Esophagus squamous epithelium (tissue), 5 donors: ENCODE data around the gene GLMP. TPM values are rescaled to one million over a fixed set of nuclear protein-coding genes. Genes with fewer than 3 reads are reported as not detected.

ENCODE experiments used
- DNase-seq: peaks from one replicate; lab custom pipeline; 2025; lab: John Stamatoyannopoulos, UW
- H3K27ac ChIP-seq, 4 donors: fragments of 200-600 bp; sonication (generic); one replicate each; pipeline ENCODE4 v1.5.1; 2016 to 2019; ENCODE audit warnings: mild to moderate bottlenecking in 1 of 4
- H3K27me3 ChIP-seq, 4 donors: fragments of 200-600 bp; sonication (generic); 1 replicate in 3 of 4; 2 replicates in 1 of 4; pipeline versions ENCODE4 v1.5.1 to v1.6.0; 2017 to 2021; ENCODE audit warnings: antibody characterized with exemption in 1 of 4
- H3K36me3 ChIP-seq, 3 donors: fragments of 200-600 bp; sonication (generic); one replicate each; pipeline ENCODE4 v1.5.1; 2016 to 2019
- H3K4me1 ChIP-seq, 3 donors: fragments of 200-600 bp; sonication (generic); one replicate each; pipeline ENCODE4 v1.5.1; 2017 to 2019
- H3K4me3 ChIP-seq, 4 donors: fragments of 200-600 bp; sonication (generic); 1 replicate in 3 of 4; 2 replicates in 1 of 4; pipeline ENCODE4 v1.5.1; 2016 to 2019; ENCODE audit warnings: mild to moderate bottlenecking in 2 of 4, moderate library complexity in 1 of 4
- H3K9me3 ChIP-seq, 3 donors: fragments of 200-600 bp; sonication (generic); one replicate each; pipeline ENCODE4 v1.5.1; 2016 to 2019
- POLR2A ChIP-seq, 4 donors: fragments of 450-650 bp; IDR thresholded peaks; one replicate each; pipeline ENCODE4 v1.6.1; 2017; ENCODE audit warnings: antibody characterized with exemption in 4 of 4, mild to moderate bottlenecking in 4 of 4, moderate library complexity in 3 of 4
- WGBS, 2 donors: methylation state at CpG; one replicate each; pipeline ENCODE4 v1.1.5; 2018; 5-methylcytosine and 5-hydroxymethylcytosine counted together
- intact Hi-C: fragments of 100-400 bp; cut with DNase I; formaldehyde crosslinking; loops from one replicate; pipeline ENCODE4 v1.15.0; 2022
- total RNA-seq, 4 donors: library from RNA; depleted of rRNA; stranded (reverse); fragments of >200 nt; gene quantifications; one replicate each; pipeline ENCODE4 v1.1.0, GENCODE V29; 2016
- TF ChIP-seq, protein P1 (sequence below), 6 experiments: fragments of 450-650 bp in 4 of 6; fragments of 200-600 bp in 2 of 6; sonication (generic) in 2 of 6; IDR thresholded peaks; one replicate each; pipeline ENCODE4 v1.5.1; 2016 to 2019; ENCODE audit warnings: antibody characterized with exemption in 6 of 6, mild to moderate bottlenecking in 4 of 6, moderate library complexity in 4 of 6
- donor health status: DM: yes; HTN: yes; CAD: no.

GLMP gene
- total RNA-seq, 4 donors from 2014 or later: 16.1 to 44.2 (median 27.7) TPM

DNA sequence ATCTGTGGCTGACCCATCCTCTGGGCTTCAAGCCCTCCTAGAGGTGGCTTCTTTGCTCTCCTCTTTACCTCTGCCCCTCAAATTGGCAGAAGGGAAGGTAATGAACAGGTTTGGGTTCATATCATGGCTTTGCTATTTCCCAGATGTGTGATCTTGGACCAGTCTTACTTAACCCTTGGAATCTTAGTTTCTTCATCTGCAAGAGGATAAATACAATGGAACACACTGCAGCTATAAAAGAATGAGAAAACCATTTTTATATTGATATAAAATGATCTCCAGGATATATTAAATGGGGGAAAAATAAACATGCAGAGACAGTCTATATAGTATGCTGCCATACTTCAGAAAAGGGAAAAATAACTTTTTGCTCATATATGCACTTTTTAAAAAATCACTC is 5.6 kb downstream of the GLMP start:
- DNase-seq: no peak
- Histone ChIP-seq H3K36me3 (peaks cover 0 to 86% (median 11%) of the 10 kb centered on the region in 3 donors), H3K4me3 (no peak overlapping the region), H3K27ac (no peak overlapping the region), H3K27me3 (no peaks in the 10 kb centered on the region), H3K9me3 (no peaks in the 10 kb centered on the region), H3K4me1 (peaks cover 14 to 82% (median 28%) of the 10 kb centered on the region in 3 donors)
- no peak for TF ChIP-seq POLR2A (IDR thresholded peaks at IDR 0.05)
- TF ChIP-seq, protein P1, sequence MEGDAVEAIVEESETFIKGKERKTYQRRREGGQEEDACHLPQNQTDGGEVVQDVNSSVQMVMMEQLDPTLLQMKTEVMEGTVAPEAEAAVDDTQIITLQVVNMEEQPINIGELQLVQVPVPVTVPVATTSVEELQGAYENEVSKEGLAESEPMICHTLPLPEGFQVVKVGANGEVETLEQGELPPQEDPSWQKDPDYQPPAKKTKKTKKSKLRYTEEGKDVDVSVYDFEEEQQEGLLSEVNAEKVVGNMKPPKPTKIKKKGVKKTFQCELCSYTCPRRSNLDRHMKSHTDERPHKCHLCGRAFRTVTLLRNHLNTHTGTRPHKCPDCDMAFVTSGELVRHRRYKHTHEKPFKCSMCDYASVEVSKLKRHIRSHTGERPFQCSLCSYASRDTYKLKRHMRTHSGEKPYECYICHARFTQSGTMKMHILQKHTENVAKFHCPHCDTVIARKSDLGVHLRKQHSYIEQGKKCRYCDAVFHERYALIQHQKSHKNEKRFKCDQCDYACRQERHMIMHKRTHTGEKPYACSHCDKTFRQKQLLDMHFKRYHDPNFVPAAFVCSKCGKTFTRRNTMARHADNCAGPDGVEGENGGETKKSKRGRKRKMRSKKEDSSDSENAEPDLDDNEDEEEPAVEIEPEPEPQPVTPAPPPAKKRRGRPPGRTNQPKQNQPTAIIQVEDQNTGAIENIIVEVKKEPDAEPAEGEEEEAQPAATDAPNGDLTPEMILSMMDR (IDR thresholded peaks at IDR 0.05): no peak
- intact Hi-C loops: no loop called here

DNA sequence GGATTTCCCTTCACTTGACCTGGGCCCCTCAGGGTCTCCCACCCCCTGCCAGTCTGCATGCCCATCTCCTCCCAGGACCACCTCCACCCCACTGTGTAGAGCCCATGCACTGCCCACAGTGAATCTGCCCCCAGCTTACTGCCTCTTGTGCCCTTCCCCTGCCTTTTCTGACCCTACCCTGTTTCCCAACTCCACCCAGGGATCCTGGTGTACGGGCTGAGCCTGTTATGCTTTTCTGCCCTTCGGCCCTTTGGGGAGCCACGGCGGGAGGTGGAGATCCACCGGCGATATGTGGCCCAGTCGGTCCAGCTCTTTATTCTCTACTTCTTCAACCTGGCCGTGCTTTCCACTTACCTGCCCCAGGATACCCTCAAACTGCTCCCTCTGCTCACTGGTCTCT is 9.4 kb downstream of the GLMP start:
- TF ChIP-seq, protein P1 (IDR thresholded peaks at IDR 0.05): no peak
- no peak for TF ChIP-seq POLR2A (IDR thresholded peaks at IDR 0.05)
- peaks cover 20 to 70% (median 29%) of the 10 kb centered on the region in 3 donors for H3K4me1 ChIP-seq
- H3K36me3 ChIP-seq: peaks cover 0 to 59% (median 11%) of the 10 kb centered on the region in 3 donors
- DNase-seq: no peak
- H3K27me3 ChIP-seq: no peaks in the 10 kb centered on the region
- no peaks in the 10 kb centered on the region for H3K9me3 ChIP-seq
- H3K27ac ChIP-seq: peak overlapping the region in 3 of 4 donors; percentile 94 to 96 (median 95)
- WGBS, 2 donors: 66 to 94% methylated on average over 6 to 7 of the region's 8 CpGs
- peak overlapping the region; percentile 45 to 96 (median 68) for H3K4me3 ChIP-seq
- intact Hi-C loops: no loop called here

DNA sequence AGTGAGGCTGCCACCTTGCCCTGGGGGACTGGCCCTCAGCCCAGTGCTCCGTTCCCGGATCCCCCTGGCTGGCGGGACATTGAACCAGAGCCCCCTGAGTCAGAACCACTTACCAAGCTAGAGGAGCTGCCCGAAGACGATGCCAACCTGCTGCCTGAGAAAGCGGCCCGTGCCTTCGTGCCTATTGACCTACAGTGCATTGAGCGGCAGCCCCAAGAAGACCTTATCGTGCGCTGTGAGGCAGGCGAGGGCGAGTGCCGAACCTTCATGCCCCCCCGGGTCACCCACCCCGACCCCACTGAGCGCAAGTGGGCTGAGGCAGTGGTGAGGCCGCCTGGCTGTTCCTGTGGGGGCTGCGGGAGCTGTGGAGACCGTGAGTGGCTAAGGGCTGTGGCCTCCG is 10.0 kb downstream of the GLMP start:
- H3K4me3 ChIP-seq: peak overlapping the region; percentile 45 to 96 (median 68)
- H3K9me3 ChIP-seq: no peaks in the 10 kb centered on the region
- H3K4me1 ChIP-seq: peaks cover 23 to 70% (median 30%) of the 10 kb centered on the region in 3 donors
- DNase-seq: no peak
- TF ChIP-seq, protein P1 (IDR thresholded peaks at IDR 0.05): no peak
- TF ChIP-seq POLR2A (IDR thresholded peaks at IDR 0.05): no peak
- intact Hi-C loops: no loop called here
- H3K27me3 ChIP-seq: no peaks in the 10 kb centered on the region
- H3K36me3 ChIP-seq: peaks cover 0 to 55% (median 11%) of the 10 kb centered on the region in 3 donors
- WGBS, 2 donors: 87% methylated on average over 3 of the region's 21 CpGs; no CpG with 5 or more reads in 1 of the 2 donors
- H3K27ac ChIP-seq: peak overlapping the region; percentile 94 to 97 (median 96)

DNA sequence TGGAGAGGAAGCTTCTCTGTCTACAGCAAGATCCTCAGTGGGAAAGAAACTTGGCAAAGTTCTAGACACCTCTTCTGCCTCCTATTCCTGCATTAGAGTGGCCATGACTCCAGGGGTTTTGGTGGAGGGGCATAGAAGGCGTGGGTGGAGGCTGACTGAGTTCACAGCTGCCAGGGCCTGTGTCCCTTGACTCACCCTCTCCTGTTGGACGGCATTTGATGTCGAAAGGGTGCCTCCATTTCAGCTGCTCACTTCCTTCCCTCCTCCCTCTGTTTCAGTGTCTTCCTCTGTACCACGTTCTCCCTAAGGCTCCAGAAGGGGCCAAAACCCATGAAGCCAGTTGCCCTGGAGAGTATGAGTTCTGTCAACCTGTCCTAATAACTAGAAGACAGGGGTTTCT is 10.7 kb downstream of the GLMP start:
- H3K27me3 ChIP-seq: no peaks in the 10 kb centered on the region
- H3K9me3 ChIP-seq: no peaks in the 10 kb centered on the region
- TF ChIP-seq POLR2A (IDR thresholded peaks at IDR 0.05): no peak
- TF ChIP-seq, protein P1 (IDR thresholded peaks at IDR 0.05): no peak
- intact Hi-C loops: no loop called here
- H3K4me3 ChIP-seq: peak overlapping the region; percentile 45 to 96 (median 68)
- H3K36me3 ChIP-seq: peaks cover 0 to 55% (median 11%) of the 10 kb centered on the region in 3 donors
- DNase-seq: no peak
- peaks cover 23 to 70% (median 24%) of the 10 kb centered on the region in 3 donors for H3K4me1 ChIP-seq
- peak overlapping the region; percentile 94 to 97 (median 96) for H3K27ac ChIP-seq
- WGBS, 2 donors: 24 to 33% methylated on average over 4 of the region's 4 CpGs

DNA sequence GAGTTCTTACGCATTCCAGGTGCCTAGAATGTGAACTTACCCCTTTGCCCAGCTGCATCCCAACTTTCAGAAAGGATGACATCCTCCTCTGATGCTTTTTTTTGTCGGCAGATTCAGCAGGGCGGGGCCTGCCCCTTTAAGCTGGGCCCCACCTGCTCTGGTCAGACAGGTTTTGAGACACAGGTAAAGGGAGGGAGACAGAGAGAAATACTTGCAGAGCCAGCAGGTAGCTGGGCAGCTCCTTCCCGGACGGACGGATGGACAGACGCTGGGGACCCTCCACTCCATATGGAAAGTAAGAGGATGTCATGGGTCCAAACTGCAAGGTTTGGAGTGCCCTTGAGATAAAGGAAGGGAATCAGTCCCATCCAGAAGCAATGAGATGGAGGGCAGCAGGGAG is 11.4 kb downstream of the GLMP start, which contains the start of gene TMEM79:
Gene TMEM79, plus strand, starts transcription at position 214 of the 400 bp plus-strand sequence. CDS start 902 bp downstream, outside the sequence.
- TF ChIP-seq, protein P1 (IDR thresholded peaks at IDR 0.05): no peak
- peak in 3 of 4 donors; percentile 35 to 62 (median 60) for TF ChIP-seq POLR2A (IDR thresholded peaks at IDR 0.05)

More for the DNA sequence above, 11.4 kb downstream of the GLMP start, which contains the start of gene TMEM79:
- Histone ChIP-seq H3K4me3 (peak within 1 kb of the TSS; percentile 73 to 96 (median 82)), H3K9me3 (no peaks in the 10 kb centered on the region), H3K36me3 (peaks cover 0 to 55% (median 5%) of the 10 kb centered on the region in 3 donors), H3K27ac (peak within 1 kb of the TSS; percentile 94 to 97 (median 96)), H3K4me1 (peaks cover 23 to 64% (median 24%) of the 10 kb centered on the region in 3 donors), H3K27me3 (no peaks in the 10 kb centered on the region)
- no peak for DNase-seq
- 33 to 60% methylated on average over 6 of the region's 7 CpGs for WGBS, 2 donors
- intact Hi-C loops: no loop called here
